GM21360 (cell line): ENCODE measurements around the gene C5orf58.
"Not testable (repeated sequence)": the region's sequence is repeated elsewhere in the genome, so short reads cannot be mapped to it uniquely, and the experiment has no call there.

Source experiments
- ATAC-seq: cut with Tn5 transposase; IDR thresholded peaks from one replicate; pipeline ENCODE4 v1.9.1; 2021; ENCODE audit warnings: mild to moderate bottlenecking, moderate library complexity; ENCODE audit not compliant: unreplicated experiment

C5orf58 gene

GRCh38 chr5:170223360-170223759 lies 9.4 kb upstream of the C5orf58 start:
- ATAC-seq: no peak

- no peak for ATAC-seq
These were observed 8.9 kb upstream of the C5orf58 start for GRCh38 chr5:170223906-170224305.

GRCh38 chr5:170225326-170226128 lies 7.3 kb upstream of the C5orf58 start:
- no peak for ATAC-seq

GRCh38 chr5:170226129-170226615 lies 6.6 kb upstream of the C5orf58 start:
- ATAC-seq: no peak

GRCh38 chr5:170226661-170227060 lies 6.1 kb upstream of the C5orf58 start:
- ATAC-seq: no peak

GRCh38 chr5:170228762-170229435 lies 3.9 kb upstream of the C5orf58 start:
- no peak for ATAC-seq

- no peak for ATAC-seq
These were observed 640 bp downstream of the C5orf58 start for GRCh38 chr5:170233358-170233892.

GRCh38 chr5:170235876-170236864 lies 3.4 kb downstream of the C5orf58 start:
- ATAC-seq: no peak

- ATAC-seq: no peak
These were observed 5.8 kb downstream of the C5orf58 start for GRCh38 chr5:170238456-170239196.

GRCh38 chr5:170245436-170245835 lies 12.7 kb downstream of the C5orf58 start:
- ATAC-seq: not testable (repeated sequence)

- no peak for ATAC-seq
These were observed 13.5 kb downstream of the C5orf58 start for GRCh38 chr5:170246126-170246870.

- ATAC-seq: no peak
These were observed 14.6 kb downstream of the C5orf58 start for GRCh38 chr5:170247363-170247762.

- ATAC-seq: no peak
These were observed 15.6 kb downstream of the C5orf58 start for GRCh38 chr5:170248172-170248930.

GRCh38 chr5:170248931-170249227 lies 16.1 kb downstream of the C5orf58 start:
- not testable (repeated sequence) for ATAC-seq

- no peak for ATAC-seq
These were observed 16.6 kb downstream of the C5orf58 start for GRCh38 chr5:170249355-170249754.

- no peak for ATAC-seq
These were observed 18.1 kb downstream of the C5orf58 start for GRCh38 chr5:170250810-170251317.

- ATAC-seq: no peak
These were observed 18.7 kb downstream of the C5orf58 start for GRCh38 chr5:170251462-170251861.

GRCh38 chr5:170252109-170252508 lies 19.3 kb downstream of the C5orf58 start:
- ATAC-seq: no peak
